ENCODE data around the gene TAS2R31.

DNA sequence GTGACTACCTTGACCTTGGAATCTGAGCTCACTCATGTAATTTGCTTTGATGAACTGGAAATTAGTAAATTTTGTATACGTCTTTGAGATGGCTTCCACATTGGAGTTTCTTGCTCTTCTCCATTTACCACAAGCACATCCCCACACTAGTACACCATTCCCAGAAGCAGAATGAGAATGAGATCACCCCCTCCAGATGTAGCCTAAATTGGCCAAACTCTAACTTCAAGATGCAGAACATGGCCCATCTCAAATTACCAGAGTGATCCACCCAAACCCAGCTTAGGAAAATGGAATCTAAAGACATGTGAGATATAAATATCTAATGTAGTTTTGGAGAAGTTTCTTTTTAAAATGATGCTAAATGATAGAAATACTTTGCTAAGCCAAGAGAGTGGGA, 23.6 kb downstream of the TAS2R31 start:
- TF ChIP-seq, protein P1, sequence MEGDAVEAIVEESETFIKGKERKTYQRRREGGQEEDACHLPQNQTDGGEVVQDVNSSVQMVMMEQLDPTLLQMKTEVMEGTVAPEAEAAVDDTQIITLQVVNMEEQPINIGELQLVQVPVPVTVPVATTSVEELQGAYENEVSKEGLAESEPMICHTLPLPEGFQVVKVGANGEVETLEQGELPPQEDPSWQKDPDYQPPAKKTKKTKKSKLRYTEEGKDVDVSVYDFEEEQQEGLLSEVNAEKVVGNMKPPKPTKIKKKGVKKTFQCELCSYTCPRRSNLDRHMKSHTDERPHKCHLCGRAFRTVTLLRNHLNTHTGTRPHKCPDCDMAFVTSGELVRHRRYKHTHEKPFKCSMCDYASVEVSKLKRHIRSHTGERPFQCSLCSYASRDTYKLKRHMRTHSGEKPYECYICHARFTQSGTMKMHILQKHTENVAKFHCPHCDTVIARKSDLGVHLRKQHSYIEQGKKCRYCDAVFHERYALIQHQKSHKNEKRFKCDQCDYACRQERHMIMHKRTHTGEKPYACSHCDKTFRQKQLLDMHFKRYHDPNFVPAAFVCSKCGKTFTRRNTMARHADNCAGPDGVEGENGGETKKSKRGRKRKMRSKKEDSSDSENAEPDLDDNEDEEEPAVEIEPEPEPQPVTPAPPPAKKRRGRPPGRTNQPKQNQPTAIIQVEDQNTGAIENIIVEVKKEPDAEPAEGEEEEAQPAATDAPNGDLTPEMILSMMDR (IDR thresholded peaks at IDR 0.05): no peak
- TF ChIP-seq POLR2A (IDR thresholded peaks at IDR 0.05): no peak

All from uterus (tissue), 2 donors.